CD14-positive monocyte (primary cell): ENCODE measurements around the gene KIRREL3. TPM values are rescaled to one million over a fixed set of nuclear protein-coding genes. Genes with fewer than 3 reads are reported as not detected.
"Not testable (repeated sequence)": the region's sequence is repeated elsewhere in the genome, so short reads cannot be mapped to it uniquely, and the experiment has no call there.

ENCODE experiments used
- DNase-seq, 3 donors: peaks; one replicate each; pipeline ENCODE4 v3.0.0-alpha.2; 2011 to 2022
- H2AFZ ChIP-seq: 2 replicates; pipeline ENCODE4 v1.6.0; 2012; ENCODE audit warnings: mild to moderate bottlenecking, low read depth, low read length, inconsistent platforms; ENCODE audit not compliant: insufficient read depth, poor library complexity, severe bottlenecking
- H3K27ac ChIP-seq, 2 donors: 1 replicate in 1 of 2; 2 replicates in 1 of 2; pipeline ENCODE4 v1.5.1; 2012 to 2013; ENCODE audit warnings: low read length in 2 of 2, control low read depth in 1 of 2, inconsistent platforms in 1 of 2, low read depth in 1 of 2, mild to moderate bottlenecking in 1 of 2
- H3K27me3 ChIP-seq, 2 donors: one replicate each; pipeline versions ENCODE4 v1.6.0 to v1.6.1; 2011 to 2013; ENCODE audit warnings: low read length in 2 of 2; ENCODE audit not compliant: control insufficient read depth in 2 of 2, insufficient read depth in 2 of 2
- H3K36me3 ChIP-seq, 2 donors: replicated peaks in 1 of 2; 1 replicate in 1 of 2; 2 replicates in 1 of 2; pipeline versions ENCODE4 v1.5.1 to v1.6.1; 2012 to 2013; ENCODE audit warnings: low read length in 2 of 2, control low read depth in 1 of 2, inconsistent platforms in 1 of 2, mild to moderate bottlenecking in 1 of 2; ENCODE audit not compliant: insufficient read depth in 2 of 2, control insufficient read depth in 1 of 2
- H3K4me1 ChIP-seq, 2 donors: 1 replicate in 1 of 2; 2 replicates in 1 of 2; pipeline versions ENCODE4 v1.5.1 to v1.6.1; 2012 to 2013; ENCODE audit warnings: low read length in 2 of 2, control low read depth in 1 of 2, inconsistent platforms in 1 of 2, mild to moderate bottlenecking in 1 of 2, moderate library complexity in 1 of 2; ENCODE audit not compliant: insufficient read depth in 2 of 2, control insufficient read depth in 1 of 2
- H3K4me2 ChIP-seq: replicated peaks from 2 replicates; pipeline ENCODE3; 2012; ENCODE audit warnings: low read length, moderate library complexity, mild to moderate bottlenecking; ENCODE audit not compliant: poor library complexity, severe bottlenecking; ENCODE audit errors: extremely low read depth
- H3K4me3 ChIP-seq, 3 experiments: fragments of 200-600 bp in 1 of 3; sonication (generic) in 1 of 3; replicated peaks in 1 of 3; 1 replicate in 2 of 3; 2 replicates in 1 of 3; pipeline ENCODE4 v1.5.1; 2011 to 2013; ENCODE audit warnings: low read length in 3 of 3, mild to moderate bottlenecking in 3 of 3, control low read depth in 2 of 3, low read depth in 2 of 3, inconsistent platforms in 1 of 3, moderate library complexity in 1 of 3
- H3K79me2 ChIP-seq: 2 replicates; pipeline ENCODE4 v1.6.0; 2012; ENCODE audit warnings: mild to moderate bottlenecking, control low read depth, inconsistent platforms, low read length, moderate library complexity; ENCODE audit not compliant: insufficient read depth
- H3K9ac ChIP-seq: 2 replicates; pipeline ENCODE4 v1.6.0; 2017; ENCODE audit warnings: low read length, mild to moderate bottlenecking; ENCODE audit not compliant: insufficient read depth, poor library complexity, severe bottlenecking
- H3K9me3 ChIP-seq, 2 donors: replicated peaks in 1 of 2; 1 replicate in 1 of 2; 2 replicates in 1 of 2; pipeline versions ENCODE4 v1.5.1 to v1.6.1; 2012 to 2013; ENCODE audit warnings: low read length in 2 of 2, control low read depth in 1 of 2; ENCODE audit not compliant: control insufficient read depth in 1 of 2, insufficient read depth in 1 of 2
- H4K20me1 ChIP-seq: 2 replicates; pipeline ENCODE4 v1.6.0; 2012; ENCODE audit warnings: mild to moderate bottlenecking, low read length, control low read depth, moderate library complexity; ENCODE audit not compliant: insufficient read depth
- H3K27ac Mint-ChIP-seq, 7 donors: one replicate each; pipeline ENCODE4 v1.8.0; 2020; ENCODE audit warnings: mild to moderate bottlenecking in 7 of 7, mixed read lengths in 7 of 7, moderate library complexity in 6 of 7, inconsistent platforms in 2 of 7
- H3K27me3 Mint-ChIP-seq, 3 donors: one replicate each; pipeline ENCODE4 v1.8.0; 2021 to 2022; ENCODE audit warnings: low read depth in 3 of 3, mild to moderate bottlenecking in 3 of 3, mixed read lengths in 3 of 3, moderate library complexity in 3 of 3, inconsistent platforms in 1 of 3
- H3K36me3 Mint-ChIP-seq, 2 donors: one replicate each; pipeline ENCODE4 v1.8.0; 2020; ENCODE audit warnings: mixed read lengths in 2 of 2, inconsistent platforms in 1 of 2, mild to moderate bottlenecking in 1 of 2
- H3K4me1 Mint-ChIP-seq: one replicate; pipeline ENCODE4 v1.8.0; 2020; ENCODE audit warnings: mild to moderate bottlenecking, mixed read lengths
- H3K4me3 Mint-ChIP-seq, 2 donors: one replicate each; pipeline ENCODE4 v1.8.0; 2020; ENCODE audit warnings: mild to moderate bottlenecking in 2 of 2, mixed read lengths in 2 of 2, moderate library complexity in 1 of 2
- H3K9me3 Mint-ChIP-seq, 7 donors: one replicate each; pipeline ENCODE4 v1.8.0; 2020 to 2022; ENCODE audit warnings: mixed read lengths in 7 of 7, mild to moderate bottlenecking in 6 of 7, moderate library complexity in 6 of 7, inconsistent platforms in 2 of 7
- CTCF ChIP-seq: fragments of 200-600 bp; IDR thresholded peaks from one replicate; pipeline ENCODE4 v1.8.0; 2022; ENCODE audit warnings: antibody characterized with exemption, mild to moderate bottlenecking
- WGBS: methylation state at CpG from one replicate; pipeline ENCODE4 v1.1.5; 2013; ENCODE audit warnings: missing lambda C conversion rate; ENCODE audit not compliant: insufficient coverage; 5-methylcytosine and 5-hydroxymethylcytosine counted together
- intact Hi-C, 2 donors: fragments of 100-400 bp; cut with micrococcal nuclease; formaldehyde crosslinking; loops; one replicate each; pipeline versions ENCODE4 v1.15.0 to v1.15.1; 2023
- polyA plus RNA-seq, 3 donors: library from polyadenylated mRNA; depleted of rRNA in 1 of 3; unstranded in 2 of 3; stranded (reverse) in 1 of 3; fragments of 300-500 nt in 2 of 3; fragments of >200 nt in 1 of 3; fragmentation: Illumina TruSeq in 2 of 3; gene quantifications; 1 replicate in 2 of 3; 2 replicates in 1 of 3; pipeline ENCODE4 v1.2.3, GENCODE V29; 2012 to 2021

Gene KIRREL3
- polyA plus RNA-seq, 3 donors, result not detected

GRCh38 chr11:126375726-126376125 lies 624.8 kb downstream of the KIRREL3 start:
- Histone ChIP-seq H3K9me3 (no peaks in the 10 kb centered on the region), H2AFZ (no peak overlapping the region), H4K20me1 (no peaks in the 10 kb centered on the region), H3K4me3 (no peak overlapping the region), H3K4me2 (no peak overlapping the region), H3K27ac (no peak overlapping the region), H3K27me3 (no peaks in the 10 kb centered on the region), H3K9ac (no peak overlapping the region), H3K36me3 (no peaks in the 10 kb centered on the region), H3K4me1 (peaks cover 0 to under 1% of the 10 kb centered on the region in 2 donors), H3K79me2 (peaks cover 72% of the 10 kb centered on the region)
- H3K36me3 Mint-ChIP-seq, result peaks cover 2 to 6% of the 10 kb centered on the region in 2 donors
- no peak overlapping the region for H3K4me3 Mint-ChIP-seq
- peaks cover 8% of the 10 kb centered on the region for H3K4me1 Mint-ChIP-seq
- H3K27ac Mint-ChIP-seq, result no peak overlapping the region
- H3K9me3 Mint-ChIP-seq, result no peaks in the 10 kb centered on the region
- no peaks in the 10 kb centered on the region for H3K27me3 Mint-ChIP-seq
- TF ChIP-seq CTCF, result no peak
- no peak for DNase-seq
- intact Hi-C loops, result no loop called here
- no CpG with 5 or more reads among the region's 7 CpGs for WGBS

GRCh38 chr11:126374562-126375300 lies 625.8 kb downstream of the KIRREL3 start:
- H3K4me3 ChIP-seq, DNase-seq, H3K27ac Mint-ChIP-seq, H3K36me3 ChIP-seq, H3K4me3 Mint-ChIP-seq, H3K9me3 Mint-ChIP-seq, H3K4me2 ChIP-seq, H3K9ac ChIP-seq, H3K9me3 ChIP-seq, H3K27me3 Mint-ChIP-seq, H3K27ac ChIP-seq, H3K27me3 ChIP-seq, H3K4me1 ChIP-seq, H2AFZ ChIP-seq, H4K20me1 ChIP-seq, H3K36me3 Mint-ChIP-seq, intact Hi-C loops: not testable (repeated sequence)
- H3K4me1 Mint-ChIP-seq, result peaks cover 11% of the 10 kb centered on the region
- H3K79me2 ChIP-seq, result peaks cover 79% of the 10 kb centered on the region
- WGBS, result 100% methylated on average over 9 of the region's 28 CpGs

GRCh38 chr11:126373389-126374066 lies 627.0 kb downstream of the KIRREL3 start:
- WGBS, result 90% methylated on average over 1 of the region's 12 CpGs
- peaks cover 76% of the 10 kb centered on the region for H3K79me2 ChIP-seq
- H3K36me3 ChIP-seq, H3K9me3 ChIP-seq, H3K27me3 ChIP-seq, H2AFZ ChIP-seq, H3K4me3 Mint-ChIP-seq, H4K20me1 ChIP-seq, H3K9me3 Mint-ChIP-seq, intact Hi-C loops, H3K4me2 ChIP-seq, H3K36me3 Mint-ChIP-seq, H3K27ac ChIP-seq, H3K27ac Mint-ChIP-seq, H3K4me1 ChIP-seq, DNase-seq, H3K4me3 ChIP-seq, H3K27me3 Mint-ChIP-seq, H3K9ac ChIP-seq: not testable (repeated sequence)
- peaks cover 23% of the 10 kb centered on the region for H3K4me1 Mint-ChIP-seq
